Nephron (organoid): ENCODE measurements around the gene ST6GALNAC3.
A peak's percentile ranks its signal among the peaks of the same experiment; 100 is the strongest.
"Not testable (repeated sequence)": the region's sequence is repeated elsewhere in the genome, so short reads cannot be mapped to it uniquely, and the experiment has no call there.

Experiments used
- H3K27ac Mint-ChIP-seq, 3 experiments: 2 replicates each; pipeline ENCODE4 v1.8.0; 2020; ENCODE audit warnings: mixed read lengths in 3 of 3, mild to moderate bottlenecking in 2 of 3, moderate library complexity in 1 of 3
- H3K27me3 Mint-ChIP-seq: 2 replicates; pipeline ENCODE4 v1.8.0; 2021; ENCODE audit warnings: low read depth, mild to moderate bottlenecking, moderate library complexity, mixed read lengths
- H3K36me3 Mint-ChIP-seq: 2 replicates; pipeline ENCODE4 v1.8.0; 2020; ENCODE audit warnings: low read depth, mixed read lengths
- H3K4me1 Mint-ChIP-seq: 2 replicates; pipeline ENCODE4 v1.8.0; 2020; ENCODE audit warnings: mixed read lengths
- H3K4me3 Mint-ChIP-seq, 3 experiments: 2 replicates each; pipeline ENCODE4 v1.8.0; 2020; ENCODE audit warnings: mild to moderate bottlenecking in 3 of 3, mixed read lengths in 3 of 3, moderate library complexity in 2 of 3
- H3K9me3 Mint-ChIP-seq: 2 replicates; pipeline ENCODE4 v1.8.0; 2020; ENCODE audit warnings: mixed read lengths
- CTCF ChIP-seq, 3 experiments: fragments of 200-600 bp; sonication (generic); IDR thresholded peaks; one replicate each; pipeline ENCODE4 v1.5.0; 2021; ENCODE audit warnings: antibody characterized with exemption in 3 of 3; ENCODE audit not compliant: unreplicated experiment in 3 of 3

The ST6GALNAC3 gene

DNA sequence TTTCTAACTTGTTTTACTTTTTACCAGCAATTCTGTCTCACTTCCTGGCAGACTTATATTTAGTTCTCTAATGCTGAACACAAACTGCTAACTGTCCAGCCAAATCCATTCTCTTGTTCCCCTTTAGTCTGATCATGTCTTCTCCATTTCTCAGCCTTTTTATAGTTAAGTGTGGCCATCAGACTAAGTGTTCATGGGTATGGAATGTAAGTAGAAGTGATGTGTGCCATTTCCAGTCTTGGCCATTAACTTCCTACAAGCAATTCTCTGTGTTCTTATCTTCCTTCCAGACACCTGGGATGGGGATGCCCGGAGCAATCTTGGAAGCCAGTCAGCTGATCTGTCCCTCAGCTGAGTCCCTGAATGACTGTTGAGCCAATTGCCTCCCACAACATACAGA, 165.8 kb downstream of the ST6GALNAC3 start:
- no peak overlapping the region for H3K27ac Mint-ChIP-seq
- no peak for TF ChIP-seq CTCF (IDR thresholded peaks at IDR 0.05; ENCODE audit: unreplicated experiment in 3 of 3)
- H3K36me3 Mint-ChIP-seq = peaks cover 46% of the 10 kb centered on the region
- H3K9me3 Mint-ChIP-seq = peaks cover 23% of the 10 kb centered on the region
- no peak overlapping the region for H3K4me3 Mint-ChIP-seq
- H3K27me3 Mint-ChIP-seq = no peaks in the 10 kb centered on the region
- peaks cover 9% of the 10 kb centered on the region for H3K4me1 Mint-ChIP-seq

DNA sequence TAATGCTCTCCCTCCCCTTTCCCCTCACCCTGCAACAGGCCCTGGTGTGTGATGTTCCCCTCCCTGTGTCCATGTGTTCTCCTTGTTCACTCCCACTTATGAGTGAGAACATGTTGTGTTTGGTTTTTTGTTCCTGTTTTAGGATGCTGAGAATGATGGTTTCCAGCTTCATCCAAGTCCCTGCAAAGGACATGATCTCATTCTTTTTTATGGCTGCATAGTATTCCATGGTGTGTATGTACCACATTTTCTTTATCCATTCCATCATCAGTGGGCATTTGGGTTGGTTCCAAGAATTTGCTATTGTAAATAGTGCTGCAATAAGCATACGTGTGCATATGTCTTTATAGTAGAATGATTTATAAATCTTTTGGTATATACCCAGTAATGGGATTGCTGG, 168.0 kb downstream of the ST6GALNAC3 start:
- peaks cover 59% of the 10 kb centered on the region for H3K36me3 Mint-ChIP-seq
- peaks cover 19% of the 10 kb centered on the region for H3K4me1 Mint-ChIP-seq
- H3K9me3 Mint-ChIP-seq = peaks cover 30% of the 10 kb centered on the region
- not testable (repeated sequence) for H3K27me3 Mint-ChIP-seq, H3K4me3 Mint-ChIP-seq, H3K27ac Mint-ChIP-seq

DNA sequence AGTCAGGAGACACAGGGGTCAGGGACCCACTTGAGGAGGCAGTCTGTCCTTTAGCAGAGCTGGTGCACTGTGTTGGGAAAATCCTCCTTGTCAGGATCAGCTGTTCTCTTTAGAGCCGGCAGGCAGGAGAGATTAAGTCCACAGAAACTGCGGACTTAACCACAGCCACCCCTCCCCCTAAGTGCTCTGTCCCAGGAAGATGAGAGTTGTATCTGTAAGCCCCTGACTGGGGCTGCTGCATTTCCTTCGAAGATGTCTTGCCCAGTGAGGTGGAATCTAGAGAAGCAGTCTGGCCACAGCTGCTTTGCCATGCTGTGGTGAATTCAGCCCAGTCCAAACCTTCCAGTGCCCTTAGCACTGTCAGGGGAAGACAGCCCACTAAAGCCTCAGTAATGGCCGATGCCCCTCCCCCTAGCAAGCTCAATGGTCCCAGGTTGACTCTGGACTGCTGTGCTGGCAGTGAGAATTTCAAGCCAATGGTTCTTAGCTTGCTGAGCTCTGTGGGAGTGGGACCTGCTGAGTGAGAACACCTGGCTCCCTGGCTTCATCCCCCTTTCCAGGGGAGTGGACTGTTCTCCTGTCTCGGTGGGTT, 172.8 kb downstream of the ST6GALNAC3 start:
- H3K4me3 Mint-ChIP-seq = no peak overlapping the region
- no peak overlapping the region for H3K27ac Mint-ChIP-seq

GRCh38 chr1:76250271-76250670, 175.7 kb downstream of the ST6GALNAC3 start:
- Mint-ChIP-seq H3K4me1 (peaks cover 34% of the 10 kb centered on the region), H3K27me3 (no peaks in the 10 kb centered on the region), H3K9me3 (peaks cover 11% of the 10 kb centered on the region), H3K27ac (peak overlapping the region in 2 of 3 experiments; percentile 9 to 15), H3K36me3 (peaks cover 13% of the 10 kb centered on the region), H3K4me3 (no peak overlapping the region)
- no peak for TF ChIP-seq CTCF (IDR thresholded peaks at IDR 0.05; ENCODE audit: unreplicated experiment in 3 of 3)

More for the DNA sequence above, 172.8 kb downstream of the ST6GALNAC3 start:
- Mint-ChIP-seq H3K9me3 (peaks cover 33% of the 10 kb centered on the region), H3K36me3 (peaks cover 40% of the 10 kb centered on the region), H3K27me3 (no peaks in the 10 kb centered on the region), H3K4me1 (peaks cover 25% of the 10 kb centered on the region)
- no peak for TF ChIP-seq CTCF (IDR thresholded peaks at IDR 0.05; ENCODE audit: unreplicated experiment in 3 of 3)

- H3K4me1 Mint-ChIP-seq = peaks cover 42% of the 10 kb centered on the region
- H3K4me3 Mint-ChIP-seq = no peak overlapping the region
- H3K9me3 Mint-ChIP-seq = peaks cover 3% of the 10 kb centered on the region
- H3K36me3 Mint-ChIP-seq = no peaks in the 10 kb centered on the region
- H3K27me3 Mint-ChIP-seq = no peaks in the 10 kb centered on the region
- TF ChIP-seq CTCF (IDR thresholded peaks at IDR 0.05; ENCODE audit: unreplicated experiment in 3 of 3) = no peak
- no peak overlapping the region for H3K27ac Mint-ChIP-seq
These were observed 177.9 kb downstream of the ST6GALNAC3 start for GRCh38 chr1:76252431-76252830.

GRCh38 chr1:76254104-76255030, 179.8 kb downstream of the ST6GALNAC3 start:
- H3K4me3 Mint-ChIP-seq = no peak overlapping the region
- H3K27me3 Mint-ChIP-seq = no peaks in the 10 kb centered on the region
- H3K4me1 Mint-ChIP-seq = peaks cover 54% of the 10 kb centered on the region
- H3K36me3 Mint-ChIP-seq = no peaks in the 10 kb centered on the region
- H3K9me3 Mint-ChIP-seq = no peaks in the 10 kb centered on the region
- no peak for TF ChIP-seq CTCF (IDR thresholded peaks at IDR 0.05; ENCODE audit: unreplicated experiment in 3 of 3)
- peak overlapping the region in 1 of 3 experiments; percentile 56 for H3K27ac Mint-ChIP-seq
